ENCODE measurements around the gene RELN.

DNA sequence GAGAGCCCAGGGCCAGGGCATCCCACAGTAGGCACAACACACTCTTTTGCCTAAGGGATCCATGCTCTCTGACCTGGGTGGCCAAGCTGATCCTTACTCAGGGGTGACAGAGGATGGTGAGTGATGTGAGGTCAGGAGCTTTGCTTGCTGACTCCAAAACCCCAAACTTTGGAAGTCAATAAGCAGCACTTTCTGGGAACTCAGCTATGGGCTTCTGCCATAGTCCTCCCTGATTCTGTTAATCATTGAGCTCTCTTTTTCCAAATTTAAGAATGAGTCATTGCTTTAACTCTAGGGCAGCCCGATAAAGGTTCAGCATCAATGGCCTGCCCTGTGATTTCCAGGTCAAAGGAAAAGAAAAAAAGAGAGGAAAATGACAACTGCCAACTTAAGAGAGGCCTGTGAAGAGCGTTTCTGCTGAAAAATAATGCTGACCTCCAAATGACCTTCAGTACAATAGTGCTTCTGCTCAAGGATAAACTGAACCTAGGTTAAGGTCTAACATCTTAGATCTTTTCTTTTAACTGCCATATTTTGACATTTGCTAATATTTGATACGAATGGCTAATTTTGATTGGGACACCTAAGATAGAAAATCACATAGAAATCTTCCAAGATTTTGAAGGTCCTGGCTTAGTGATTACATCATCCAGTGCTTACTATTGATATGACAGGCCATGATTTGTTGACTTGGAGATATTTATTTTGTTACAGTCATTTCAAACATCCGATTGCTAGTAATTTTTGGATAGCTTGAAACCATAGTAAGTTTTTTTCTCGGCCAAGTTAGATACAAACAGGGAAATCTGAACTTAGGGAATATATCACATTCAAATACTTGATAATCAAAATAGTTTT lies 20.8 kb upstream of the RELN start:
- TF ChIP-seq CTCF (conservative IDR thresholded peaks at IDR 0.05; ENCODE audit: low read length), result no peak
- TF ChIP-seq EZH2phosphoT487 (IDR thresholded peaks at IDR 0.05; ENCODE audit: borderline replicate concordance), result no peak
